PC-9 (cell line): Measurements from ENCODE around the gene KIF6.

Experiments
- EZH2 ChIP-seq: fragments of 200-600 bp; sonication (generic); IDR thresholded peaks from 2 replicates; pipeline ENCODE4 v1.8.0; 2017; ENCODE audit warnings: antibody characterized with exemption, low read depth
- TF ChIP-seq, protein P1 (sequence below): fragments of 200-600 bp; sonication (generic); conservative IDR thresholded peaks from 2 replicates; pipeline ENCODE4 v1.6.1; 2017; ENCODE audit warnings: mixed run types, antibody characterized with exemption, mild to moderate bottlenecking, moderate library complexity

DNA sequence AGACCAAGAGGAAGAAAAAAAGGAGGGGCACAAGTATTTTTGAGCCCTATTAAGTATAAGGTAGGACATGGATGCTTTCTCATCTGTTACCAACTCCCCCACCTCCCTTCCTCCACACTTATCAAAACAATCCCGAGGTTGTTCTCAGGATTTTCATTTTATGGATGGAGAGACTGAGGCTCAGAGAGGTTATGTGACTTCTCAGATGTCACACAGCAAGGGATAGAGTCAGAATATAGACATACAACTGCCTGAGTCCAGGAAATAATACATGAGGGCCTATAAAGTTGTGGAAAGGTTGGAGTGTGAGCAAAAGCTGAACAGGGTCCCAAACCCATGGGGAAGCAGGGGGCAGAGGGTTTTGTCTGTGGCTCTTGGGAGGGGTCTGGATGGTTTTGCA, 430.3 kb downstream of the KIF6 start:
- TF ChIP-seq, protein P1, sequence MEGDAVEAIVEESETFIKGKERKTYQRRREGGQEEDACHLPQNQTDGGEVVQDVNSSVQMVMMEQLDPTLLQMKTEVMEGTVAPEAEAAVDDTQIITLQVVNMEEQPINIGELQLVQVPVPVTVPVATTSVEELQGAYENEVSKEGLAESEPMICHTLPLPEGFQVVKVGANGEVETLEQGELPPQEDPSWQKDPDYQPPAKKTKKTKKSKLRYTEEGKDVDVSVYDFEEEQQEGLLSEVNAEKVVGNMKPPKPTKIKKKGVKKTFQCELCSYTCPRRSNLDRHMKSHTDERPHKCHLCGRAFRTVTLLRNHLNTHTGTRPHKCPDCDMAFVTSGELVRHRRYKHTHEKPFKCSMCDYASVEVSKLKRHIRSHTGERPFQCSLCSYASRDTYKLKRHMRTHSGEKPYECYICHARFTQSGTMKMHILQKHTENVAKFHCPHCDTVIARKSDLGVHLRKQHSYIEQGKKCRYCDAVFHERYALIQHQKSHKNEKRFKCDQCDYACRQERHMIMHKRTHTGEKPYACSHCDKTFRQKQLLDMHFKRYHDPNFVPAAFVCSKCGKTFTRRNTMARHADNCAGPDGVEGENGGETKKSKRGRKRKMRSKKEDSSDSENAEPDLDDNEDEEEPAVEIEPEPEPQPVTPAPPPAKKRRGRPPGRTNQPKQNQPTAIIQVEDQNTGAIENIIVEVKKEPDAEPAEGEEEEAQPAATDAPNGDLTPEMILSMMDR = no peak
- no peak for TF ChIP-seq EZH2
